Stimulated activated CD8-positive, alpha-beta memory T cell treated with anti-CD3 and anti-CD28 coated beads, Interleukin-7, amount 100 ng/mL, for 24 hours (primary cell): ENCODE measurements around the gene SAMD15.
"Not testable (repeated sequence)": the region's sequence is repeated elsewhere in the genome, so short reads cannot be mapped to it uniquely, and the experiment has no call there.

Source experiments
- DNase-seq: peaks from one replicate; pipeline ENCODE4 v3.0.0-alpha.2; 2020; ENCODE audit warnings: low read depth

The SAMD15 gene

DNA sequence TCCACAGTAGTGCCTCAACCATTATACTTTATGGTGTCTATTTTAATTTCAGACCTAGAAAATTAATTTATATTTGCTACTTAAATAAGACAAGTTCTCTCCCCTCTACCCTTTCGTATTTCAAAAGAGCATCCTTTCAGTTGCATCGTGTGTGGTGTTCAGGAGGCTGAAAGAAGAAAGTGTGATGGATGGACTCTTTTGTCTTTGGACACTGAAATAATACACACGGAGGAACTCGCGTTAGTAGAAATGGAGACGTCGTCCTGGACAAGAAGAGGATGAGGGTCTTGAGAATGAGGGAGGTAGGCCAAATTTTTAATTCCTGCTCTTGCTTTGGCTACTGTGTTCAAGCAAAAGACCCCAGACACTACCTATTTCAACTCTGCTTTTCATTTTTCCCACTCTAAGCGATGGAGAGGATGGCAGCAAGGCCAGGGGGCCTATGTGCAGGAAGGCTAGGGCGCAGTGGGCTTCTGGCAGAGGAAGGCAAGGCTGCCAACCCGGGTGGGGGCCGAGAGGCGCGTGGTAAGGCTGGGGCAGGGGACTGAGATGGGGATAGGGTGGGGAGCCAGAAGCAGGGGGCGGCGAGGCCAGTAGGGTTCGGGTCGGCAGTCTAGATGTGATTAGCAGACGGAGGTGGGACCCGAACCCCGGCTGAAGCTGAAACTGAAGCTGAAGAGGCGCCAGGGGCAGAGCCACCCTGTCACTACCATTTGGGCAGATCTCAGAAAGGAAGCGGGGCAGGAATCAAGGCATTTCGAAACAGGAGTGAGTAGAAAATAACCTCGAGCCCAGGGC lies 1.0 kb upstream of the SAMD15 start:
- DNase-seq: peak; percentile 9

- DNase-seq: no peak
Measured at GRCh38 chr14:77377502-77377844, 294 bp downstream of the SAMD15 start.

GRCh38 chr14:77378701-77379100 lies 1.5 kb downstream of the SAMD15 start:
- no peak for DNase-seq

- DNase-seq: no peak
Measured at GRCh38 chr14:77390188-77390587, 13.0 kb downstream of the SAMD15 start.

DNA sequence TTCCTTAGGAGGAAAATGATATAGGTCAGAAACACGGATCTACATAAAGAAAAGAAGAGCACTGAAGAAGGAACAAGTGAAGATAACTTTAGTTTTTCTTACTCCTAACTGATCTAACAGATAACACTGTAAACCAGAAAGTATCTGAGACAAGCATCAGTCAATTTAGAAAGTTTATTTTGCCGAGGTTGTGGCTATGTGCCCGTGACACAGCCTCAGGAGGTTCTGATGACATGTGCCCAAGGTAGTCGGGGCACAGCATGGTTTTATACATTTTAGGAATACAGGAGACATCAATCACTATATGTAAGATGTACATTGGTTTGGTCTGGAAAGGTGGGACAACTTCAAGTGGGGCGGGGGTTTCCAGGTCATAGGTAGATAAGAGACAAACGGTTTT lies 23.0 kb downstream of the SAMD15 start:
- DNase-seq: no peak

GRCh38 chr14:77403768-77404167 lies 26.6 kb downstream of the SAMD15 start:
- no peak for DNase-seq

- no peak for DNase-seq
Measured at GRCh38 chr14:77406086-77406485, 28.9 kb downstream of the SAMD15 start.

DNA sequence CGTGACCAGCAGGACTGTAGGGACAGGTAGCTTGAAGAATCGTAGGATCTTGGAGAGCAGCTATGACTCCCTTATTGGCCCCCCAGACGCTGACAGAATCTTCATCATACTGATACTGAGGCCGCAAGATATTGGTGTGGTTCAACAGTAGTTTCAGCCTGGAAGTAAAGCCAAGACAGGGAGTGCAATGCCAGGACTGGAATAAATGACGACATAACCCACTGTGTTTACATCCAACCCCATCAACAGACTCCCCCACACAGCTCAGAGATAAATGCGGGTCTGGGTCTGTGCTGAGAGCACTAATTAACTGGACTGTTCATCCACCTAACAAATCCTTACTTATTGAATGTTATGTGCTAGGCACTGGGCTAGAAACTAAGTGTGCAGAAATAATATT lies 29.5 kb downstream of the SAMD15 start:
- no peak for DNase-seq

DNA sequence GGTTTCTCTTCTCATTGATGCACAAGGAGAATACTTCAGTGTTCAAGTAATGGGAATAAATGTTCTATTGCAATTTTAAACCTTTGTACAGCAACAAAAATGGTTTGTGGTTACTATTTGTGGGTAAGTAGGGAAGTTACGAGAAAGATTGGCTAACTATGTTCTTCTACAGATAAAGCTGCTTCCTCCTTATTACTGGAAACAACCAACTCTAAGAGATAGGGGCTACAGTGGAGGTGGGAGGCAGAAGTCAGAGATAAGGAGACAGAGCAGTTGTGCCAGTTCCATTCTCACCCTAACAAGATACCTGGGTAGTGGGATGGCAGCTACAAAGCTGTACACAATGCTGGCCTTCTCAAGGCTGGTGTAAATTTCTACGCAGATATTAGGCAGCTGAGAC lies 30.0 kb downstream of the SAMD15 start:
- DNase-seq: no peak

GRCh38 chr14:77409131-77409533 lies 32.0 kb downstream of the SAMD15 start:
- DNase-seq: no peak

GRCh38 chr14:77415403-77416030 lies 38.3 kb downstream of the SAMD15 start:
- DNase-seq: not testable (repeated sequence)

- DNase-seq: not testable (repeated sequence)
Measured at GRCh38 chr14:77416098-77416497, 38.9 kb downstream of the SAMD15 start.

DNA sequence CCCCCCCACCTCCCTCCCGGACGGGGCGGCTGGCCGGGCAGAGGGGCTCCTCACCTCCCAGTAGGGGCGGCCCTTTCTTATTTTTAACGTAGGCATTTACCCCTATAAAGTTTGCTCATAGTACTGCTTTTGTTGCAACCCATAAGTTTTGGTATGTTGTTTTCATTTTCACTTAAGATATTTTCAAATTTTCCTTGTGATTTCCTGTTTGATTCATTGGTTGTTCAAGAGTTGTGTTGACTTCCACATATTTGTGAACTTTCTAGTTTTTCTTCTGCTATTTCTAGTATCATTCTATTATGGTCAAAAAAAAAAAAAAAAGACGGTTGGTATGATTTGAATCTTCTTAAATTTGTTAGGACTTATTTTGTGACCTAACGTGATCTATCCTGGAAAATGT lies 39.7 kb downstream of the SAMD15 start:
- no peak for DNase-seq

DNA sequence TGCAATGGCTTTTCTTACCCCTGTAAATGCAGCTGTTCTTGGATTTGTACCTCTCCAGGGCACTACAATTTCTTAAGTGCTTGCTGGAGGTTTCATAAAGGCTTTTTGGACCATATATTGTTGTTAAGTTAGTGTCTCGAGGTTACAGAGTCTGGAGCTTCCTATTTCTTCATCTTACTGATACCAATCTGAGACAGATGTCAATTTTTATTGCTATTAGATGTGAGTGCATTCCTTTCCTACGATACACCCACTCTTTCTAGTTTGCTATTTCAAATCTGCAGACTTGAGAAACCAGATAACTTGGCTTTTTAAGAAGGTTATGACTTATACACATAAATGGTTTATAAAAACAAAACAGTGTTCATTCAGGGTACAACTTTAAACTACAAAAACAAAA lies 44.0 kb downstream of the SAMD15 start:
- no peak for DNase-seq

DNA sequence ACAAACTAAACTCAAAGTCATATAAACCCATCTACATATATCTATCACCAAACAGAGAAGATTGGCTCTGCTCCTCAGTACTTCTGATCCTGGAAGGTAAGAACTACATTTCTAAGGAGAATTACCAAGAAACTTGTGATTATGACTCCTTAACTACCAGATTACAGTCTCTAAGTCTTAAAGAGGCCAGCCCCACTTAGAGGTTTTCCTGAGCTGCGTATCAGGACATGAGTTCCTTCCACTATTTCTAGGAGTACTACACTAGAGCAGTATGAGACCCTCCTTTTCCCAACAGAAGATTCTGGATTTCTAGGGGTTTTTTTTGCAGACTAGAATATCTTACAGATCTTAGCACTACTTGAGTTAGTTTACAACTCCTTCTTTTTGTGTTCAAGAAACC lies 46.2 kb downstream of the SAMD15 start, which contains the start of gene NOXRED1:
TSS of gene NOXRED1 (minus strand) at position 101 of the 400 bp plus-strand sequence. CDS start 634 bp downstream, outside the sequence.
- DNase-seq: no peak

GRCh38 chr14:77424862-77425261 lies 47.7 kb downstream of the SAMD15 start:
- DNase-seq: no peak

GRCh38 chr14:77426396-77426795 lies 49.2 kb downstream of the SAMD15 start:
- no peak for DNase-seq

GRCh38 chr14:77436042-77436441 lies 58.9 kb downstream of the SAMD15 start:
- no peak for DNase-seq

GRCh38 chr14:77438596-77438995 lies 61.4 kb downstream of the SAMD15 start:
- no peak for DNase-seq

GRCh38 chr14:77439861-77440260 lies 62.7 kb downstream of the SAMD15 start:
- DNase-seq: no peak
